Osteoblast (primary cell): ENCODE results near the gene EFNB2. TPM values are rescaled to one million over a fixed set of nuclear protein-coding genes. Genes with fewer than 3 reads are reported as not detected.

Source experiments
- DNase-seq: peaks from one replicate; pipeline ENCODE4 v3.0.0; 2011; ENCODE audit warnings: low spot score, mixed read lengths; ENCODE audit not compliant: insufficient read length; ENCODE audit errors: missing footprints
- H2AFZ ChIP-seq: 2 replicates; pipeline ENCODE4 v1.6.0; 2011; ENCODE audit warnings: mild to moderate bottlenecking, low read length
- H3K27ac ChIP-seq: 2 replicates; pipeline ENCODE4 v1.5.1; 2011; ENCODE audit warnings: mild to moderate bottlenecking, low read depth, low read length, moderate library complexity
- H3K27me3 ChIP-seq: 2 replicates; pipeline ENCODE4 v1.6.0; 2012; ENCODE audit warnings: mild to moderate bottlenecking, control low read depth, inconsistent platforms, low read length, moderate library complexity; ENCODE audit not compliant: insufficient read depth
- H3K36me3 ChIP-seq: 2 replicates; pipeline ENCODE4 v1.5.1; 2011; ENCODE audit warnings: mild to moderate bottlenecking, low read length, control low read depth, moderate library complexity; ENCODE audit not compliant: insufficient read depth
- H3K4me1 ChIP-seq: 2 replicates; pipeline ENCODE4 v1.5.1; 2011; ENCODE audit warnings: mild to moderate bottlenecking, low read length, control low read depth, moderate library complexity; ENCODE audit not compliant: insufficient read depth
- H3K4me2 ChIP-seq: 2 replicates; pipeline ENCODE4 v1.6.0; 2011; ENCODE audit warnings: mild to moderate bottlenecking, low read length; ENCODE audit not compliant: insufficient read depth
- H3K4me3 ChIP-seq: fragments of 200-600 bp; sonication (generic); 3 replicates; pipeline ENCODE4 v1.5.1; 2012; ENCODE audit warnings: mild to moderate bottlenecking, low read length, inconsistent platforms; ENCODE audit not compliant: insufficient read depth
- H3K79me2 ChIP-seq: 2 replicates; pipeline ENCODE4 v1.6.0; 2012; ENCODE audit warnings: mild to moderate bottlenecking, low read length, control low read depth, inconsistent platforms; ENCODE audit not compliant: insufficient read depth
- H3K9me3 ChIP-seq: 2 replicates; pipeline ENCODE4 v1.5.1; 2011; ENCODE audit warnings: low read depth, low read length, control low read depth
- H4K20me1 ChIP-seq: 2 replicates; pipeline ENCODE4 v1.6.0; 2012; ENCODE audit warnings: mild to moderate bottlenecking, low read length, control low read depth; ENCODE audit not compliant: insufficient read depth
- CTCF ChIP-seq: IDR thresholded peaks from 2 replicates; pipeline ENCODE4 v1.5.1; 2011; ENCODE audit warnings: mild to moderate bottlenecking, low read depth, low read length, moderate library complexity; ENCODE audit errors: extremely low read depth
- total RNA-seq: library from RNA; depleted of rRNA; stranded (reverse); fragments of >200 nt; gene quantifications from 2 replicates; pipeline ENCODE4 v1.2.3, GENCODE V29; 2012

The EFNB2 gene
- total RNA-seq, 1 donor = 17.0 TPM

DNA sequence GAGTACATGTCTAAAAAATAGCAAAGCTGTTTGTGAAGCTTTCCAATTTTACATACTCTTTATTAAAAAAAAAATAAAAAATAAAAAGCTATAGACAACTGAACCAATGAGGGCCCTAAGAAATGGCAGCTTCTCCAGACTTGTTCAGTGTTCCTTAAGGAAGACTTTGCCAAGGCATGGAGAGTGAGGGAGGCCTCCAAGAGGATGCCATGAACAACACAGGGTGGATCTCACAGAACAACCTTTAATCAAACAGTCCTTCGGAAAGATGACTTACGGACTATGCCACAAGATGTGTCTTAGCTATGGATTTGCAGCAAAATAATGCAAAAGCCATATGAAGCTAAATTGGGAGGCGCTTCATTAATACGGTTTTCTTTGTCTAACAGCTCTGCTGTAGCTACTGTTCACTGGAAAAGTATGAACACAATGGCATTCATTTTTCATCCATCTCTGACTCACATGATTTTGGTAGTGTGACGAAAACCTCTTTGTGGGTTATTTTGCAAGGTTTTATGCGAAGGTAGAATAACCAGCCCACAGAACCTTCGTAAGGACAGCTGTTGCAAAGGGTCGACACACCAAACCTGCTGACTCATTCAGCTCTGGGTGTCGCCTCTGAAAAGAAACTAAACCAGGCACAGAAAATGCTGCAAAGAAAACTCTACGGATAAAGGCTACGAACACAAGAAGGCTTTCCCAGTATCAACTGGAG lies 27.7 kb downstream of the EFNB2 start:
- no peaks in the 10 kb centered on the region for H3K27me3 ChIP-seq
- peaks cover 7% of the 10 kb centered on the region for H3K36me3 ChIP-seq
- H3K27ac ChIP-seq = peak overlapping the region; percentile 87
- H3K4me3 ChIP-seq = peak overlapping the region; percentile 51
- no peak for TF ChIP-seq CTCF
- H3K4me1 ChIP-seq = peaks cover 28% of the 10 kb centered on the region
- no peaks in the 10 kb centered on the region for H3K9me3 ChIP-seq
- peaks cover 43% of the 10 kb centered on the region for H3K79me2 ChIP-seq
- DNase-seq = peak; percentile 84
- H4K20me1 ChIP-seq = no peaks in the 10 kb centered on the region
- peak overlapping the region; percentile 72 for H3K4me2 ChIP-seq
- peak overlapping the region; percentile 75 for H2AFZ ChIP-seq

GRCh38 chr13:106506286-106506685 lies 29.2 kb downstream of the EFNB2 start:
- H3K36me3 ChIP-seq = peaks cover 4% of the 10 kb centered on the region
- no peaks in the 10 kb centered on the region for H3K9me3 ChIP-seq
- H3K4me1 ChIP-seq = peaks cover 28% of the 10 kb centered on the region
- H3K79me2 ChIP-seq = peaks cover 44% of the 10 kb centered on the region
- no peaks in the 10 kb centered on the region for H4K20me1 ChIP-seq
- no peaks in the 10 kb centered on the region for H3K27me3 ChIP-seq
- no peak overlapping the region for H3K27ac ChIP-seq
- no peak overlapping the region for H2AFZ ChIP-seq
- DNase-seq = no peak
- TF ChIP-seq CTCF = no peak
- no peak overlapping the region for H3K4me3 ChIP-seq
- no peak overlapping the region for H3K4me2 ChIP-seq

- Histone ChIP-seq H3K4me3 (no peak overlapping the region), H4K20me1 (no peaks in the 10 kb centered on the region), H3K27ac (no peak overlapping the region), H3K4me1 (peaks cover 28% of the 10 kb centered on the region), H3K9me3 (no peaks in the 10 kb centered on the region), H3K36me3 (peaks cover 4% of the 10 kb centered on the region), H3K79me2 (peaks cover 44% of the 10 kb centered on the region), H3K27me3 (no peaks in the 10 kb centered on the region), H3K4me2 (no peak overlapping the region), H2AFZ (no peak overlapping the region)
- no peak for DNase-seq
- no peak for TF ChIP-seq CTCF
These were observed 29.7 kb downstream of the EFNB2 start for GRCh38 chr13:106505732-106506131.

GRCh38 chr13:106505295-106505694 lies 30.2 kb downstream of the EFNB2 start:
- DNase-seq = no peak
- Histone ChIP-seq H4K20me1 (no peaks in the 10 kb centered on the region), H3K36me3 (peaks cover 4% of the 10 kb centered on the region), H3K4me2 (no peak overlapping the region), H3K4me3 (no peak overlapping the region), H3K9me3 (no peaks in the 10 kb centered on the region), H2AFZ (no peak overlapping the region), H3K4me1 (peaks cover 31% of the 10 kb centered on the region), H3K27me3 (no peaks in the 10 kb centered on the region), H3K79me2 (peaks cover 47% of the 10 kb centered on the region), H3K27ac (no peak overlapping the region)
- TF ChIP-seq CTCF = no peak
